T-cell (primary cell): Measurements from ENCODE around the gene ANKFN1. TPM values are rescaled to one million over a fixed set of nuclear protein-coding genes. Genes with fewer than 3 reads are reported as not detected.
A peak's percentile ranks its signal among the peaks of the same experiment; 100 is the strongest.

ENCODE experiments used
- ATAC-seq, 4 experiments: fragments of 200-7000 bp in 3 of 4; fragments of 150-1000 bp in 1 of 4; cut with Tn5 transposase; replicated peaks in 1 of 4; 1 replicate in 3 of 4; 2 replicates in 1 of 4; pipeline ENCODE4 v1.10.0; 2021; ENCODE audit warnings: moderate library complexity in 3 of 4, mild to moderate bottlenecking in 2 of 4, moderate number of reproducible peaks in 1 of 4
- CTCF ChIA-PET, 2 donors: fragments of 300-600 bp; sonication (Branson Sonifier 250); formaldehyde crosslinking; loops; one replicate each; lab custom pipeline; 2022; ENCODE audit warnings: antibody characterized with exemption in 2 of 2; lab: Charles Lee
- POLR2A ChIA-PET, 2 donors: fragments of 300-600 bp; sonication (Branson Sonifier 250); formaldehyde crosslinking; loops; one replicate each; lab custom pipeline; 2022; ENCODE audit warnings: antibody characterized with exemption in 2 of 2; lab: Charles Lee
- DNase-seq, 35 experiments: peaks; one replicate each; pipeline versions ENCODE4 v3.0.0 to v3.0.0-alpha.2; 2013 to 2023
- H3K27ac ChIP-seq: one replicate; pipeline ENCODE4 v1.5.1; 2013; ENCODE audit warnings: low read length
- H3K27me3 ChIP-seq, 2 experiments: replicated peaks in 1 of 2; 1 replicate in 1 of 2; 2 replicates in 1 of 2; pipeline versions ENCODE4 v1.6.1 to v1.7.0; 2013; ENCODE audit warnings: low read length in 1 of 2, mixed read lengths in 1 of 2; ENCODE audit not compliant: control insufficient read depth in 2 of 2, insufficient read depth in 2 of 2; ENCODE audit errors: extremely low read depth in 1 of 2
- H3K36me3 ChIP-seq, 2 donors: 1 replicate in 1 of 2; 2 replicates in 1 of 2; pipeline versions ENCODE4 v1.6.1 to v1.7.0; 2013; ENCODE audit warnings: low read length in 1 of 2; ENCODE audit not compliant: control insufficient read depth in 2 of 2, insufficient read depth in 1 of 2; ENCODE audit errors: extremely low read depth in 1 of 2
- H3K4me1 ChIP-seq, 2 experiments: 1 replicate in 1 of 2; 2 replicates in 1 of 2; pipeline versions ENCODE4 v1.6.1 to v1.7.0; 2013; ENCODE audit warnings: low read length in 2 of 2, mixed read lengths in 1 of 2; ENCODE audit not compliant: insufficient read depth in 2 of 2, control insufficient read depth in 1 of 2; ENCODE audit errors: extremely low read depth in 1 of 2
- H3K4me3 ChIP-seq, 2 donors: 1 replicate in 1 of 2; 2 replicates in 1 of 2; pipeline versions ENCODE4 v1.5.1 to v1.7.0; 2013; ENCODE audit warnings: mild to moderate bottlenecking in 2 of 2, low read length in 1 of 2, moderate library complexity in 1 of 2; ENCODE audit not compliant: control insufficient read depth in 1 of 2; ENCODE audit errors: extremely low read depth in 1 of 2
- H3K9me3 ChIP-seq: 2 replicates; pipeline ENCODE4 v1.7.0; 2013
- H3K27ac Mint-ChIP-seq, 2 donors: one replicate each; pipeline ENCODE4 v1.8.0; 2020 to 2021; ENCODE audit warnings: mild to moderate bottlenecking in 2 of 2, mixed read lengths in 2 of 2
- H3K27me3 Mint-ChIP-seq, 2 donors: one replicate each; pipeline ENCODE4 v1.8.0; 2021 to 2022; ENCODE audit warnings: mixed read lengths in 2 of 2
- H3K36me3 Mint-ChIP-seq: one replicate; pipeline ENCODE4 v1.8.0; 2021; ENCODE audit warnings: mixed read lengths
- H3K4me1 Mint-ChIP-seq, 3 donors: one replicate each; pipeline ENCODE4 v1.8.0; 2020 to 2022; ENCODE audit warnings: mixed read lengths in 3 of 3, mild to moderate bottlenecking in 1 of 3
- H3K4me3 Mint-ChIP-seq, 3 donors: one replicate each; pipeline ENCODE4 v1.8.0; 2020 to 2022; ENCODE audit warnings: mild to moderate bottlenecking in 3 of 3, mixed read lengths in 3 of 3, moderate library complexity in 3 of 3
- H3K9me3 Mint-ChIP-seq, 3 donors: one replicate each; pipeline ENCODE4 v1.8.0; 2020 to 2022; ENCODE audit warnings: mixed read lengths in 3 of 3
- WGBS: methylation state at CpG from one replicate; pipeline ENCODE4 v1.1.5; 2013; ENCODE audit warnings: missing lambda C conversion rate; ENCODE audit not compliant: insufficient coverage; 5-methylcytosine and 5-hydroxymethylcytosine counted together
- total RNA-seq, 35 experiments: library from RNA in 6 of 35; stranded (reverse) in 6 of 35; fragments of 120-200 nt in 1 of 35; gene quantifications; one replicate each; pipeline versions ENCODE4 v1.2.1 to v1.2.4 and lab custom pipeline; 2013 to 2026

The ANKFN1 gene
- total RNA-seq, 5 donors from 2014 or later (not counting 1 experiment from before 2014, with no cell fraction given) = not detected

DNA sequence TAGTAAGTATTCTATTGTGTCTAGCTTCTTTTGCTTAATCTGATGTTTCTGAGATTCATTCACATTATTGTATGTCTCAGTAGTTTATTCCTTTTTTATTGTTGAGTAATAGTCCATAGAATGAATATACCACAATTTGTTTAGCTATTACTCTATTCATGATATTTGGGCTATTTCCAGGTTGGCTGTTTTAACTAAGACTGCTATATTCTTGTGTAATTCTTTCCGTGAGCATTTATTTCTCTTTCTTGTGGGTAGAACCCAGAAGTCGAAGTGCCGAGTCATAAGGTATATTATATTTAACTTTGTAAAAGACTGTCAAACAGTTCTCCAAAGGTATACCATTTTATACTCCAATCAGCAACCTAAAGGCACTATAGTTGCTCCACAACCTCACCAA lies 160.8 kb downstream of the ANKFN1 start:
- Histone ChIP-seq H3K27ac (no peak overlapping the region), H3K4me1 (no peaks in the 10 kb centered on the region), H3K36me3 (no peaks in the 10 kb centered on the region), H3K4me3 (no peak overlapping the region), H3K27me3 (no peaks in the 10 kb centered on the region), H3K9me3 (no peaks in the 10 kb centered on the region)
- POLR2A ChIA-PET = no interaction called here
- Mint-ChIP-seq H3K27ac (no peak overlapping the region), H3K36me3 (no peaks in the 10 kb centered on the region), H3K27me3 (peaks cover 3 to 12% of the 10 kb centered on the region in 2 donors), H3K9me3 (no peaks in the 10 kb centered on the region), H3K4me1 (no peaks in the 10 kb centered on the region), H3K4me3 (no peak overlapping the region)
- ATAC-seq (no peak), DNase-seq (no peak)
- WGBS = no CpG with 5 or more reads among the region's 3 CpGs
- CTCF ChIA-PET = no interaction called here

DNA sequence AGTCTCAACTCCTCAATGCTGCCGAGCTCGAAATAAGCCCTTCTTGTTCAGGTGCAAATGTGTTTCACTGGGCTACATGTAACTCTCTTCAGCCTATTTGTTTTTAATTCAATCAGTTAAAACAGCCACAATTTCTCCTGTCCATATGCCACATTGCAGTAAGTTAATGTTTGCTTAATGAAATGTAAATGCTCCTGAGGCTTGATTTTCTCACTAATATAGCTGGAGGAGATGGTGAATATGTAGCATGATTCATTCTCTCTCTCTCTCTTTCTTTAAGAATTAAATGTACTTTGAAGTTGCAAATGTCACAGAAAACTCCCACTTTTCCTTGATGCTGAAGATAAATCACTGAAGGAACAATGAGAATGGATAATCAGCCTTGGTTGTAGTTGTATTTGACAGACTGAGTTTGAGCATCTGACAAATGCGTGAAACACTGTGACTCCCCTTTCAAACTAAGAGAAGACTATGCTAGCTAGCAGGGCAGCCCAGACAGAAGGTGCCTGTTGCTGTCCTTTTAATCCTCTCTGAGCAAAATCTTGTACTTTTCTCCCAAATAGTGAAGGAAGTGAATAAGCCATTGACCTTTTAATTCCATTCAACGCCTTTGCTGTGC lies 161.8 kb downstream of the ANKFN1 start:
- no peaks in the 10 kb centered on the region for H3K27me3 ChIP-seq
- Mint-ChIP-seq H3K27me3 (peaks cover 3 to 9% of the 10 kb centered on the region in 2 donors), H3K9me3 (no peaks in the 10 kb centered on the region), H3K4me1 (no peaks in the 10 kb centered on the region), H3K4me3 (no peak overlapping the region), H3K36me3 (no peaks in the 10 kb centered on the region), H3K27ac (no peak overlapping the region)
- no peaks in the 10 kb centered on the region for H3K4me1 ChIP-seq
- DNase-seq (no peak), ATAC-seq (no peak)
- H3K27ac ChIP-seq = no peak overlapping the region
- WGBS = no CpG with 5 or more reads among the region's 4 CpGs
- H3K4me3 ChIP-seq = no peak overlapping the region
- H3K36me3 ChIP-seq = no peaks in the 10 kb centered on the region
- ChIA-PET CTCF (no interaction called here), POLR2A (no interaction called here)
- no peaks in the 10 kb centered on the region for H3K9me3 ChIP-seq

DNA sequence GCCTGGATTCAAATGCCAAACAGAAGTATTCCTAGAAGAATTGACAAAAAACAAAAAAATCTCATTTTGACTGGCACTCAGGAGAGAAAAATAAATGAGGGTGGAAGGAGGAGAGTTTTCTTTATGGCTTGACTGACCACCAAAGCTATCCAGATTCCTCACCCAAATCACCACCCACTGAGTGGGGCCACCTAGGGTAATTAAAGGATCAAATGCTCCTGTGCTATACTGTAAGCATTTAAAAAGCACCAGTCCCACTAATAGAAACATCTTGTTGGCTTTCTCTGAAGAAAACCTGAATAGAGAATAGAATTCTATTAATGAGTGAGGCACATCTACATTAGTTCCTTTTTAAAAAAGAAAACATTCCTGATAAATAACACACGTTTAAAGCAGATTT lies 163.3 kb downstream of the ANKFN1 start:
- DNase-seq (no peak), ATAC-seq (no peak)
- Mint-ChIP-seq H3K4me1 (no peaks in the 10 kb centered on the region), H3K36me3 (no peaks in the 10 kb centered on the region), H3K27ac (no peak overlapping the region), H3K9me3 (no peaks in the 10 kb centered on the region), H3K27me3 (peaks cover 3 to 13% of the 10 kb centered on the region in 2 donors), H3K4me3 (no peak overlapping the region)
- ChIA-PET POLR2A (no interaction called here), CTCF (no interaction called here)
- Histone ChIP-seq H3K27me3 (no peaks in the 10 kb centered on the region), H3K27ac (no peak overlapping the region), H3K4me3 (no peak overlapping the region), H3K9me3 (no peaks in the 10 kb centered on the region), H3K36me3 (no peaks in the 10 kb centered on the region), H3K4me1 (no peaks in the 10 kb centered on the region)
- WGBS = no CpG with 5 or more reads among the region's 1 CpG

DNA sequence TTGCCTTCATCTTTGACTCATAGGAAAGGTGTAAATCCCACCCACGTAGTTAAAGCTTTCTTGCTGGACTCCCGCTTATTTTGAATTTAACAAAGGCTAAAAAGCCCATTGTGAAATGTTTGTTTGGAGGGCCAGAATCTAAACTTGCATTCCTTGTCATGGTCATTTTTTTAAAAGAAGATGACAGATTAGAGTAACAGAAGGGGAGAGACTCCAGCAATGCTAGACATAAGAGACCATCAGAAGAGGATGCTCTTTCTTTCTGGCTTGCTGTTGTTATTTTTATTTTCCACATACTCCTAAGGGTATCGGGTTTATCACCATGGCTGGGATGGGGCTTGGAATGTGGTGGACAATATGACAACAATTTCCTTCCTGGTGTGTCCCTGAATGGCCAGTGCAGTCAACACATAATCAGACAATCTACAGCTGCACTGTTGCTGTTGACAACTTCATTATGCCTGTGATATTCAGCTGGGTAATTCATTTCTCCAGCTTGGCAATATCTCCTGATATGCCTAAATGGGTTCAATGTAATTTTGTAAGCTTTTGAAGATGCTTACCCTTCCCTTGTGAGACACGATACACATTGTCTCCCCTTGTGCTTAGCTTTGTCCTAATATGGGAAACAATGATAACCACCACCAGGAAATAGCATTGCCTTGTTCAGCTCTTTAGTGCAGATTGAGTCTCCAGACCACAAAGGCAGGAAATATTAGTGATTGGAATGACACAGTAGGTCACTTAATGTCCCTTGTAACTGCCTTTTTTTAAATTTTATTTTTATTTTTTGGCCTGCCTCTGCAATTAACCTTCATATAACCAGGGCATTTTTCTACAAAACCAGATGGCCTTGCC lies 164.3 kb downstream of the ANKFN1 start:
- 60% methylated on average over 1 of the region's 4 CpGs for WGBS

DNA sequence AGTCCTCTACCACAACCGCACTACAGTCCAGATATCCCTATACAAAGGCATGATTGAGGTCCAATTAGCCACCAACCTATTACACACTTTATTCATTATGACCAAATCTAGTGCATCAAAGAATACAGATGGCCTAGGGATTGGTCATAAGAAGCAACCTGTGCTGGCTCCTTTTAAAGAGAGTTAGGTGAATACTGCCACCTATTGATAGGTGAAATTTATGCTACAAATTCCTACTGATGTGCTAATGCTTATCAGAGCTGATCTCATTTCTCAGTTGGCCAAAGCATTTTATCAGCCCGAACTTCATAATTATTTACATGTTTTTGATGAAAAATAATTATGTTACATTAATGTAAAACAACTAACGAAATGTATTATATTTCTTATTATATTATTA lies 166.3 kb downstream of the ANKFN1 start:
- H3K9me3 Mint-ChIP-seq = no peaks in the 10 kb centered on the region
- ChIA-PET POLR2A (no interaction called here), CTCF (no interaction called here)
- no peaks in the 10 kb centered on the region for H3K4me1 ChIP-seq
- peaks cover 11 to 14% of the 10 kb centered on the region in 2 donors for H3K27me3 Mint-ChIP-seq
- no peaks in the 10 kb centered on the region for H3K27me3 ChIP-seq
- no CpG with 5 or more reads among the region's 3 CpGs for WGBS
- DNase-seq = peak in 1 of 35 experiments; percentile 27
- no peaks in the 10 kb centered on the region for H3K36me3 ChIP-seq
- H3K4me1 Mint-ChIP-seq = no peaks in the 10 kb centered on the region
- ATAC-seq = no peak
- H3K27ac ChIP-seq = no peak overlapping the region
- H3K4me3 Mint-ChIP-seq = no peak overlapping the region
- no peaks in the 10 kb centered on the region for H3K36me3 Mint-ChIP-seq
- no peaks in the 10 kb centered on the region for H3K9me3 ChIP-seq
- H3K4me3 ChIP-seq = no peak overlapping the region
- no peak overlapping the region for H3K27ac Mint-ChIP-seq

More for the DNA sequence above, 164.3 kb downstream of the ANKFN1 start:
- H3K36me3 Mint-ChIP-seq = no peaks in the 10 kb centered on the region
- H3K27me3 ChIP-seq = no peaks in the 10 kb centered on the region
- H3K9me3 ChIP-seq = no peaks in the 10 kb centered on the region
- H3K27ac Mint-ChIP-seq = no peak overlapping the region
- H3K27me3 Mint-ChIP-seq = peaks cover 7 to 10% of the 10 kb centered on the region in 2 donors
- H3K36me3 ChIP-seq = no peaks in the 10 kb centered on the region
- DNase-seq = no peak
- ChIA-PET POLR2A (no interaction called here), CTCF (no interaction called here)
- no peaks in the 10 kb centered on the region for H3K4me1 Mint-ChIP-seq
- no peaks in the 10 kb centered on the region for H3K4me1 ChIP-seq
- no peak overlapping the region for H3K4me3 ChIP-seq
- no peak for ATAC-seq
- no peaks in the 10 kb centered on the region for H3K9me3 Mint-ChIP-seq
- no peak overlapping the region for H3K4me3 Mint-ChIP-seq
- H3K27ac ChIP-seq = no peak overlapping the region

DNA sequence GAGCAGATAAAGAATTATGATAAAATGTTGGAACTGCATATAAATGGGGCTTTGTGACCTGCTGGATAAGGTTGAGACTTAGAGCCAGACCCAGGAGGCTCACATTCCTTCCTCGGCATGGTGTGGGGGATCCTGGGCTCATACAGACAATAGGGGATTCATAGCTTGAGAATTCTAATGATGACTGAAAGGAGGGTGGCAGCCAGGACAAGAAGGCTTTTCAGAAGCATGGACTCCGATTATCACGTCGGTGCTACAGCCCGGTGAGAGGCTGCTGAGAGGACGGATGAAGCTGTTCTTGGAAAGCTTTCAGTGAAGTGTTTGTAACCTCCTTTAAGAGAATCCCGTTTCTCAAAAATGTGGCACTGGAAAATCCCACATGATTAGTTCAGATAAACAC lies 167.2 kb downstream of the ANKFN1 start:
- ChIA-PET POLR2A (no interaction called here), CTCF (no interaction called here)
- Histone ChIP-seq H3K4me3 (no peak overlapping the region), H3K36me3 (no peaks in the 10 kb centered on the region), H3K27me3 (no peaks in the 10 kb centered on the region), H3K9me3 (no peaks in the 10 kb centered on the region), H3K4me1 (no peaks in the 10 kb centered on the region), H3K27ac (no peak overlapping the region)
- no peak for ATAC-seq
- Mint-ChIP-seq H3K4me1 (no peaks in the 10 kb centered on the region), H3K9me3 (no peaks in the 10 kb centered on the region), H3K36me3 (no peaks in the 10 kb centered on the region), H3K4me3 (no peak overlapping the region), H3K27ac (no peak overlapping the region), H3K27me3 (peaks cover 14 to 15% of the 10 kb centered on the region in 2 donors)
- DNase-seq = no peak
- WGBS = 83% methylated on average over 7 of the region's 7 CpGs
